H1 (cell line): ENCODE data around the gene LIPF. TPM values are rescaled to one million over a fixed set of nuclear protein-coding genes. Genes with fewer than 3 reads are reported as not detected.

Experiments
- CHD1 ChIP-seq: IDR thresholded peaks from 2 replicates; pipeline ENCODE4 v1.6.1; 2012; ENCODE audit warnings: low read depth, low read length, improper control_type of control experiment
- CHD2 ChIP-seq: IDR thresholded peaks from 2 replicates; pipeline ENCODE4 v1.6.1; 2012; ENCODE audit warnings: low read length, improper control_type of control experiment
- EP300 ChIP-seq, 2 experiments: IDR thresholded peaks; 1 replicate in 1 of 2; 2 replicates in 1 of 2; pipeline ENCODE4 v1.6.1; 2011 to 2012; ENCODE audit warnings: low read depth in 2 of 2, low read length in 2 of 2, mild to moderate bottlenecking in 2 of 2, borderline replicate concordance in 1 of 2, inconsistent platforms in 1 of 2, moderate library complexity in 1 of 2
- GABPA ChIP-seq: IDR thresholded peaks from 2 replicates; pipeline ENCODE4 v1.6.1; 2011; ENCODE audit warnings: mild to moderate bottlenecking, low read length, moderate library complexity, borderline replicate concordance; ENCODE audit not compliant: insufficient read depth
- PHF8 ChIP-seq: fragments of 200-600 bp; sonication (generic); conservative IDR thresholded peaks from 2 replicates; pipeline ENCODE4 v1.7.1; 2012; ENCODE audit warnings: low read depth, mild to moderate bottlenecking, inconsistent platforms, low read length, moderate library complexity
- RXRA ChIP-seq: IDR thresholded peaks from 2 replicates; pipeline ENCODE4 v1.6.1; 2011; ENCODE audit warnings: low read depth, mild to moderate bottlenecking, low read length, moderate library complexity; ENCODE audit not compliant: insufficient read depth
- SP1 ChIP-seq: IDR thresholded peaks from 2 replicates; pipeline ENCODE4 v1.6.1; 2011; ENCODE audit warnings: low read depth, low read length
- ZNF274 ChIP-seq: IDR thresholded peaks from 2 replicates; pipeline ENCODE4 v1.7.0; 2012; ENCODE audit warnings: low read length, borderline replicate concordance; ENCODE audit errors: extremely low read depth
- polyA plus RNA-seq, 7 experiments: library from polyadenylated mRNA; depleted of rRNA in 3 of 7; stranded (reverse) in 5 of 7; unstranded in 2 of 7; fragments of >200 nt in 5 of 7; fragments of 200-250 nt in 2 of 7; gene quantifications; 1 replicate in 5 of 7; 2 replicates in 1 of 7; 4 replicates in 1 of 7; pipeline versions ENCODE4 v1.2.1 to v1.2.3, GENCODE V29; 2011 to 2013; ENCODE audit warnings: missing spikeins in 2 of 7, mixed read lengths in 2 of 7
- total RNA-seq: library from RNA; stranded (reverse); fragmentation: NEBNext Ultra II Directional; extraction: Animal tissue kit (Norgen Biotek cat#: 25700); gene quantifications from 2 replicates; pipeline ENCODE4 v1.2.1, GENCODE V29; 2021

LIPF gene
- total and polyA plus RNA-seq, 2 of the 8 experiments (the other 6 are each of a cell fraction or from before 2014, with no cell fraction given), result not detected

DNA sequence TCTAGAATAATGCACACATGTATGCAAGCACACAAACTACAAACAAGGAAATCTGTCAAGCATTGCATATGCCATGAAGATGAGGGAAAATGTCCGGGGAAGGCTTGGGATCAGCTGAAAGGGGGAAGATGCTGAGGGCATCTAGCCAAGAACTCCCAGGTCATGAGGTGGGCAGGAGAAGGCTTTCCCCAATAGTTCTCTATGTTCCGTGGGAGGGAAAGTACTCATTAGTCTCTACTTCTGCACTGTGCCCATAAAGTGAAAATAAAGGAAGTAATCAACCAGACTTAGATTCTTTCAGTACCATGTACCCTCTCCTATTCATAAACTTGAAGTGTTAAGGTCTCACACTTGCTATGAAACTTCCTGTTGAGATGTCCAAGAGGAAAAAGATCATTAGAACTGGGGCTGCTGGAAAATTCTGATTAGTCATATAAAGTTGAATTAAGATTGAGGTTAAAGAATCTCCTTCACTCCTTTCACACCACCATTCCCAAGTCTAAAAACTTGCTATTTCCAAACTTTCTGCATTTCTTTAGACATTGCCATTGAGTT lies 17.1 kb upstream of the LIPF start (continued):
- TF ChIP-seq ZNF274 (no peak), PHF8 (no peak), CHD1 (no peak), SP1 (no peak), CHD2 (no peak), RXRA (no peak), GABPA (no peak), EP300 (IDR thresholded peaks at IDR 0.05; ENCODE audit: borderline replicate concordance in 1 of 2, low read depth in 2 of 2, low read length in 2 of 2) (no peak)
